ENCODE measurements around the gene CSPG4.

- TF ChIP-seq BHLHE40 (IDR thresholded peaks at IDR 0.05; ENCODE audit: borderline replicate concordance) (no peak), TARDBP (IDR thresholded peaks at IDR 0.05) (no peak), NFRKB (IDR thresholded peaks at IDR 0.05) (no peak), CTBP1 (IDR thresholded peaks at IDR 0.05; ENCODE audit: borderline replicate concordance) (no peak), FOXK2 (IDR thresholded peaks at IDR 0.05) (no peak), FOXA1 (IDR thresholded peaks at IDR 0.05) (no peak), ARNT (IDR thresholded peaks at IDR 0.05) (no peak), PKNOX1 (IDR thresholded peaks at IDR 0.05) (no peak), LEF1 (IDR thresholded peaks at IDR 0.05; ENCODE audit: borderline replicate concordance) (no peak), SP1 (IDR thresholded peaks at IDR 0.05) (no peak), ELF4 (IDR thresholded peaks at IDR 0.05) (no peak), ZNF384 (IDR thresholded peaks at IDR 0.05) (no peak), SUZ12 (IDR thresholded peaks at IDR 0.05) (no peak), FOXM1 (IDR thresholded peaks at IDR 0.05; ENCODE audit: borderline replicate concordance) (no peak)
Measured at GRCh38 chr15:75751116-75751875, 38.6 kb upstream of the CSPG4 start.

Data from HEK293T (cell line).